Measurements from ENCODE around the gene SUGP2.
"Not testable (repeated sequence)": the region's sequence is repeated elsewhere in the genome, so short reads cannot be mapped to it uniquely, and the experiment has no call there.

SUGP2 gene

DNA sequence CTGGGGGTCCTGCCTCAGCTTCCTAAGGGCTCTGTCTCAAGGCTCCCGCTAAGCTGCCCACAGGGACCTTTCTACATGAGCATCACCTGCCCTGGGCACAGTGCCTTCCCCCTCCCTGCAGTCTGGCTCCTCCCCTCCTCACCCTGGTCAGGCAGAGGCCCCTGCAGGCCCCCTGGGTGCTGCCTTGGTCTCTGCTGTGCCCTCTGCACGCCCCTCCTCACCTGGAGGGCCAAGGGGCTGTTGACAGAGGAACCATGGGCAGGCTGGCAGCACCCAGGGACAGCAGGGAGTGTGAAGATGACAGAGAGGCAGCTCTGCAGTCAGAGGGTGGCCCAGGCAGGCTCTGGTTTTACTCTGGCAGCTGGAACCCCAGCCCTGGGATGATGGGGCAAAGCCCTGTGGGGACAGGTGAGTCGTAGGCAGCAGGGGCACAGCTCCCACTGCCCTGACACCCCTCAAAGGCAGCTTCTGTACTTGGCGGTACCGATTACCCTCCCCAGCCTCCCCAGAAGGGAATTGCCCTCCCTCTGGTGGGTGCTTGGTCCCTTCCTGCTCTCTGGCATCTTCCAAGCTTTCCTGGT lies 43.1 kb downstream of the SUGP2 start:
- DNase-seq (ENCODE audit: low spot score) = no peak

GRCh38 chr19:18989316-18989715 lies 44.0 kb downstream of the SUGP2 start:
- DNase-seq (ENCODE audit: low spot score) = no peak

DNA sequence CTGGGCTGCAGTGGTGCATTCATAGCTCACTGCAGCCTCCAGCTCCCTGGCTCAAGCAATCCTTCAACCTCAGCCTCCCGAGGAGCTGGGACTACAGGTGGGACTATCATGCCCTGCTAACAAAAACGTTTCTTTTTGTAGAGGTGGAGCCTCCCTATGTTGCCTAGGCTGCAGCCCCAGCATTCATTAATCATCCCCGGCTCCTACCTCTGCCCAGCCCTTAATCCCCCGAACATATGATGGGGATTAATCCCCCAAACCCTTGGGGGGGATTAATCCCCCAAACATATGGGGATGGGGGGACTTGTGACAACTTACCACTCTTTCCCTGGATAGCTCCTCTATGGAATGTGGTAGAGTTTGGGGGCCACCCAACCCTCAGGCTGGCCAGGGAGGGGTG lies 45.9 kb downstream of the SUGP2 start:
- DNase-seq (ENCODE audit: low spot score) = no peak

- DNase-seq (ENCODE audit: low spot score) = no peak
Observed at GRCh38 chr19:18985257-18985656, 48.1 kb downstream of the SUGP2 start.

- no peak for DNase-seq (ENCODE audit: low spot score)
Observed at GRCh38 chr19:18984251-18984650, 49.1 kb downstream of the SUGP2 start.

GRCh38 chr19:18982669-18983068 lies 50.6 kb downstream of the SUGP2 start:
- DNase-seq (ENCODE audit: low spot score) = no peak

DNA sequence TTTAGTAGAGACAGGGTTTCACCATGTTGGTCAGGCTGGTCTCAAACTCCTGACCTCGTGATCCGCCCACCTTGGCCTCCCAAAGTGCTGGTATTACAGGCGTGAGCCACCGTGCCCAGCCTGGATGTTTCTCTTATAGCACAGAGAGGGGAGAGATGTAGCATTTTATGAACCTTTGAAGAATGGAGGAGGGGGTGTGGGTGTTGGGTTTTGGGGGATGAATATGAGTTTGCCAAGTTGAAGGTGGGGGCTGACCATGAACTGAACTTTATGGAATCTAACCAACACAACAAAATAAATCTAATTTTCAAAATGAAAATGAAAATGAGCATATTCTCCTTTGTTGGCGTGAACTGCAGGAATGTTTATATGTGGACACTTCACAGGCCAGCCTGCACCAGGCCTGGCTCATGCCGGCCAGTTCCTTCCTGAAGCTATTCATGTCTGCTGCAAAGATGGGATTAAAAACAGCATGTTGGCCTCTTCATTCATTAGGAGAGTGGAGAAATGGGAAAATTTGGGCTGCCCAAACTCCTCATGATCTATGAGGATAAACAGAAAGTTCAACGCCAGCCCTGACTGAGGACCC lies 52.8 kb downstream of the SUGP2 start:
- DNase-seq (ENCODE audit: low spot score) = no peak

DNA sequence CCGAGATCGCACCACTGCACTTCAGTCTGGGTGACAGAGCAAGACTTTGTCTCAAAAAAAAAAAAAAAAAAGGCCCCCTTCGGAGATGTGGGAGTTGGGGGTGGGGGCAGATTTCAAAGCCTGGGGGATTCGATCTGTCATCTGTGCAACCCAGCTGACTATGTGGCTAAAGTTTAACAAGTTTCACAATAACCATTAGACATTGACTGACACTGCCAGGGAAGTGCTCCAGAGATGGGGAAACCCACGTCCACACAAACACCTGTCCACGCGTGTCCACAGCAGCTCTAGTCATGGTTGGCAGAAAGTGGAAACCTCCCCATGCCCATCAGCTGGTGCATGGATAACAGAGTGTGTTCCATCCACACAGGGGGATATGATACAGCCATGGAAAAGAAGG lies 54.7 kb downstream of the SUGP2 start:
- DNase-seq (ENCODE audit: low spot score) = no peak

- DNase-seq (ENCODE audit: low spot score) = no peak
Observed at GRCh38 chr19:18975869-18976268, 57.4 kb downstream of the SUGP2 start.

DNA sequence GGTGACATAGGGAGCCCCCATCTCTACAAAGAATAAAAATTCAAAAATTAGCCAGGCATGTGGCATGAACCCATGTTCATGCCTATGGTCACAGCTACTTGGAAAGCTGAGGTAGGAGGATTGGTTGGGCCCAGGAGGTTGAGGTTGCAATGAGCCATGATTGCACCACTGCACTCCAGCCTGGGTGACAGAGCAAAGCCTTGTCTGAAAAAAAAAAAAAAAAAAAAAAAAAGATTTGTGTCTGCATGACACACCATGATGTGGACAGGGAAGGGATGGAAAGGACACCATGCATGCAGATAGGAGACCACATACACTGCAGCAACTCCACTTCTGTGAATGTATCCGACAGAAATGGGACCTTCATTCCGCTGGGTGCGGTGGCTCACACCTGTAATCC lies 58.3 kb downstream of the SUGP2 start:
- DNase-seq (ENCODE audit: low spot score) = no peak

GRCh38 chr19:18972851-18973250 lies 60.5 kb downstream of the SUGP2 start:
- DNase-seq (ENCODE audit: low spot score) = no peak

GRCh38 chr19:18972301-18972811 lies 61.0 kb downstream of the SUGP2 start:
- peak; percentile 31 for DNase-seq (ENCODE audit: low spot score)

DNA sequence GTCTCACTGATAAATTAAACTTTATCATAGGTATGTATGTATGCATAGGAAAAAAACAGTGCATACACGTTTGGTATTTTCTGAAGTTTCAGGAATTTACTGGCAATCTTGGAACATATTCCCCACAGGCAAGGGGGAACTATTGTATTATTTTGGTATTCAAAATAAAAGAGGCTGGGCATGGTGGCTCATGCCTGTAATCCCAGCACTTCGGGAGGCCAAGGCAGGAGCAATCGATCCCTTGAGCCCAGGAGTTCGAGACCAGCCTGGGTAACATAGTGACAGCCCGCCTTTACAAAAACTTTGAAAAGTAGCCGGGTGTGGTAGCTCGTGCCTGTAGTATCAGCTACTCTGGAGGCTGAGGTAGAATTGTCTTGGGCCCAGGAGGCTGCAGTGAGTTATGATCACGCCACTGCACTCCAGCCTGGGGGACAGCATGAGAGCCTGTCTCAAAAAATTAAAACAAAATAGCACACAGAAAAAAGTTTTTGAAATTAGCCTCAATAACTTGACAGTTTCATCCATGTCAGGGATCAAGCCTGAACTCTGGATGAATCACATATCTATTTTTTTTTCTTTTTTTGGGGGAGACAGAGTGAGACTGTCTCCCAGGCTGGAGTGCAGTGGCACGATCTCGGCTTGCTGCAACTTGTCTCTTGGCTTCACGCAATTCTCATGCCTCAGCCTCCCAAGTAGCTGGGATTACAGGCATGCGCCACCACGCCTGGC lies 63.2 kb downstream of the SUGP2 start:
- DNase-seq (ENCODE audit: low spot score) = no peak

DNA sequence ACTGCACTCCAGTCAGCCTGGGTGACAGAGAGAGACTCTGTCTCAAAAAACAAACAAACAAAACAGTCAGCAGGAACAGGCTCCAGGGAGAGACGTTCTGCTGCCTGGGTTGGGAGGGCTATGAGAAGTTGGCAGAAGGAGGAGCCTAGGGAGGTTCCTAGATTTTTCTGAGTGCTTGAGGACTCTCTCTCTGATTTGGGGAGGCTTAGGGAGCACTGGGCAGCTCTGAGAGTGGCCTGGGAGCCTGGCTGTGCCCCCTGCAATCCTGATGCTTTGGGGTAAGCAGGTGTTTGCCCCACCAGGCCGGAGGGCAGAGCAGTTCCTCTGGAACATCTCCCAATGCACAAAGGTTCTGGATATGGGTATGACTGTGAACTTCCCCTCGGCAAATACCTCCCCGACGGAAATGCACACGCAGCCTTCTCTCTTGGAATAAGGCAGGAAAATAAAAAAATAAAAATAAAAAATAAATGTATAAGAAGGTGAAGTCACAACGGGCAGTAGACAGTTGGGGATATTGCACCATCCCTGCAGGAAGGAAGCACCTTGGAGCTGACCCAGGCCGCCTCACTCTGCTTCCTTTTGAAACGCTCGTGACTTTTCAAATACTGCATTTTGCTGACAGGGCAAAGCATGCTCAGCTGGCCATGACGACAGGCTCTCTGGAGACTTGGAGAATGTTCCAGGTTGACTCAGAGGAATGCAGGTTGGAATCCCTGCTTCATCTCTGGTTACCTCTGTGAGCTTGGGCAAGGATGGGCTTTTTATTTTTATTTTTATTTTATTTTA lies 65.8 kb downstream of the SUGP2 start:
- peak; percentile 62 for DNase-seq (ENCODE audit: low spot score)

- DNase-seq (ENCODE audit: low spot score) = no peak
Observed at GRCh38 chr19:18966307-18966706, 67.0 kb downstream of the SUGP2 start.

- no peak for DNase-seq (ENCODE audit: low spot score)
Observed at GRCh38 chr19:18964121-18964520, 69.2 kb downstream of the SUGP2 start.

GRCh38 chr19:18961767-18962620 lies 71.3 kb downstream of the SUGP2 start:
- DNase-seq (ENCODE audit: low spot score) = no peak

DNA sequence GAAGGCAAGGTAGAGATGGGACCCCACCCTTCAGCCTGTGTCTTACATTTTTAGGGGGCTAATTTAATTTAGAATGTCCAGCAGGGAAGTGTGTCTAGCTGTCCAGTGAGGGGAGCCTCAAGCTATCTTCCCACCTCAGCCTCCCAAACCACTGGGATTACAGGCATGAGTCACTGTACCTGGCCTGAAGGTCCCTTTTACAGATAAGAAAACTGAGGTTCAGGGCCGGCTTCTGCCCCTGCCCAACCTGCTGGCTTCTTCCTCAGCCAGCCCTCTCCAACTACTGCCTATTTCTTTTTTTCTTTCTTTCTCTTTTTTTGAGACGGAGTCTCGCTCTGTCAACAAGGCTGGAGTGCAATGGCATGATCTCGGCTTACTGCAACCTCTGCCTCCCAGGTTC lies 72.9 kb downstream of the SUGP2 start:
- no peak for DNase-seq (ENCODE audit: low spot score)

DNA sequence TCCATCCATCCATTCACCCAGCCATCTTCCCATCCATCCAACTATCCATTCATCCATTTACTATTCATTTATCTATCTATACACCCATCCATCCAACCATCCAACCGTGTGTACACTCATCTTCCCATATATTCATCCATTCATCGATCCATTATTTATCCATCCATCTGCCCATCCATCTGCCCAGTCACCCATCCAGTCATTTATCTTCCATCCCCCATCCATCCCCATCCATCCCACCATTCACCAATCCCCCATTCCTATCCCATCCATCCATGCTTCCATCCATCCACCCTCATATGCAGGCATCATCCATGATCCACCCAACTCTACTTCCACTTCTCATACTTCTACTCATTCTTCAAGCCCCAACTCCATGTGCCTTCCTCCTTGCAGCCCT lies 78.3 kb downstream of the SUGP2 start:
- DNase-seq (ENCODE audit: low spot score) = no peak

DNA sequence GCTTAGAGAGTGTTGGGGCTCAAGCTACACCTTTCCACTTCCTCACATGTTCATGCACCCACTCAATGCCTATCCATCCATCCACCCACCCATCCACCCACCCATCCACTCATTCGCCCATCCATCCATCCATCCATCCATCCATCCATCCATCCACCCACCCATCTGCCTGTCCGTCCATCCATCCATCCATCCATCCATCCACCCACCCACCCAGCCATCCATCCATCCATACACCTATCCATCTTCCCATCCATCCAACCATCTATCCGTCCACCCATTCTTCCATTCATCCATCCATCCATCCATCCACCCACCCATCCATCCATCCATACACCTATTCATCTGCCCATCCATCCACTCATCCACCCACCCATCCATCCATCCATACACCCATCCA lies 79.2 kb downstream of the SUGP2 start:
- no peak for DNase-seq (ENCODE audit: low spot score)

DNA sequence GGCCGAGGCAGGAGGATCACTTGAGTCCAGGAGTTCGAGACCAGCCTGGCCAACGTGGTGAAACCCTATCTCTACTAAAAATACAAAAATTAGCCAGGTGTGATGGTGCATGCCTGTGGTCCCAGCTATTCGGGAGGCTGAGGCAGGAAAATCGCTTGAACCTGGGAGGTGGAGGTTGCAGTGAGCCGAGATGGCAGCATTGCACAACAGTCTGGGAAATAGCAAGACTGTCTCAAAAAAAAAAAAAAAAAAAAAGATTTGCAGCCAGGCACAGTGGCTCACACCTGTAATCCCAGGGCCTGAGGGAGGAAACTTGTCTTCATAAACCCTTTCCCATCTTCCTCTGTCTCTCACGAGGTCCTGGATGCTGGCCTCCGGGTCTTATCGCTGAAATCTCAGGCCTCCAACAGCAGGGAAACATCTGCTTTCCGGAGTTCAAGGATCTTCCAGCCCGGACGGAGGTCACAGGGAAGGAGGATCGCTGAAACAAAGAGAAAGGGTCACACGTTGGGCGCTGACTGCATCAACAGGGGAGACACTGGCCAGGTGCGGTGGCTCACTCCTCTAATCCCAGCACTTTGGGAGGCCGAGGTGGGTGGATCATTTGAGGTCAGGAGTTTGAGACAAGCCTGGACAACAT lies 80.8 kb downstream of the SUGP2 start:
- DNase-seq (ENCODE audit: low spot score) = not testable (repeated sequence)

All from AG20443 (cell line).